Measurements from ENCODE around the gene PLEKHB1.

GRCh38 chr11:73633999-73634398, 12.4 kb upstream of the PLEKHB1 start:
- no peak for TF ChIP-seq CTCF (IDR thresholded peaks at IDR 0.05)
- no peak for TF ChIP-seq POLR2A (IDR thresholded peaks at IDR 0.05)
- no peak for TF ChIP-seq POLR2AphosphoS5 (IDR thresholded peaks at IDR 0.05)
